SK-N-MC (cell line): ENCODE measurements around the gene COL8A2.

Experiments
- EZH2 ChIP-seq: fragments of 200-600 bp; sonication (generic); IDR thresholded peaks from one replicate; pipeline ENCODE4 v1.6.1; 2017; ENCODE audit warnings: antibody characterized with exemption
- FOXP2 ChIP-seq: optimal IDR thresholded peaks from 2 replicates; pipeline ENCODE3; 2011; ENCODE audit warnings: mild to moderate bottlenecking, moderate library complexity; ENCODE audit not compliant: insufficient read depth; ENCODE audit errors: extremely low read length, control extremely low read depth
- POLR2AphosphoS5 ChIP-seq: IDR thresholded peaks from 2 replicates; pipeline ENCODE4 v1.6.1; 2012; ENCODE audit warnings: mild to moderate bottlenecking, low read depth, low read length, borderline replicate concordance

DNA sequence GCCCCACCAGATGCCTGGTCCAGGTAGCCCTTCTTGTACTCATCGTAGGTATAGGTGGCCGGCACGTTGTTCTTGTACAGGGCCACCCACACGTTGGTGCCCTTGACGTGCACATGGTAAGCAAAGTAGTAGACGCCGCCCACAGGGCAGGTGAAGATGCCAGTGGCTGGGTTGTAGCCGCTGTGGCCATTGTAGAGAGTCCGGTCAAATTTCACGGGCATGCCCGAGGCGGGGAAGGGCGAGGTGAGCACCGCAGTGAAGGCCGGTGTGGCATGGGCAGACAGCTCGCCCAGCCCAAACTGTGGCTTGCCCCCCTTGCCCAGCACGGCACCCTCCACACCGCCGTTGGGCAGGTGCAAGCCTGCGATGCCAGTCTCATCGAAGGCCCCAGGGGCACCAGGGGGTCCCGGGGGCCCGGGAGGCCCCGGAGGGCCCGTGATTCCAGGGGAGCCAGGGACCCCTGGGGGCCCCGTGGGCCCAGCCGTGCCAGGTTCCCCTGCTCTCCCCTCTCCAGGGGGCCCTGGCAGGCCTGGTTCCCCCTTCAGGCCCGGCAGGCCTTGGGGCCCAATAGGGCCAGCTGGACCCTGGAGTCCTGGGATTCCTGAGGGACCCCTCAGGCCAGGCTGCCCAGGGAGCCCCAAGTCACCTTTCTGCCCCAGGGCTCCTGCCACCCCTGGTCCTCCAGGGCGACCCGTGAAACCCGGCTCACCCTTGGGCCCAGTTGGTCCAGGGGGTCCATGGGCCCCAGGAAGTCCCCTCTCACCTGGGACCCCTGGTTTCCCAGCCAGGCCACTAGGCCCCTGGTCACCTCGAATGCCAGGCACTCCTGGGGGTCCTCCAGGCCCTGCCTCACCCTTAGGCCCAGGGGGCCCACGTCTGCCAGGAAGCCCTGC lies 27.1 kb downstream of the COL8A2 start:
- TF ChIP-seq POLR2AphosphoS5 = no peak
- TF ChIP-seq EZH2 = no peak
- no peak for TF ChIP-seq FOXP2
